Measurements from ENCODE around the gene MYRF. TPM values are rescaled to one million over a fixed set of nuclear protein-coding genes. Genes with fewer than 3 reads are reported as not detected.
A peak's percentile ranks its signal among the peaks of the same experiment; 100 is the strongest.

The MYRF gene
- total RNA-seq, 4 donors from 2014 or later = 0.09 to 0.95 (median 0.22) TPM; not detected in 1

DNA sequence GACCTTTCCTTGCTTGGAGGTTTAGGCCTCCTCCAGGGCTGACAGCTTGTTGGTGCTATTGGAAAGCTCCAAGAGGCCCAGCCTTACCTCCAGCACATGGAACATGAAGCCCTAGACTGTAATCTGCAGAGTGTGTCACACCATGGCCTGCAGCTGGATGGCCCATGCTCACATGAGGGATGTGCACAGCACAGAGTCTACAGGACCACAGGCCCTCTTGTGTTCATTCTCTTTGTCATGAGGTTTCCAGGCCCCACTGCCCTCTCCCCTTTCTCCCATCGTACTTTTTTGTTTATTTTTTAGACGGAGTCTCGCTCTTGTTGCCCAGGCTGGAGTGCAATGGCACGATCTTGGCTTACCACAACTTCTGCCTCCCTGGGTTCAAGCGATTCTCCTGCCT, 54.3 kb downstream of the MYRF start:
- TF ChIP-seq, protein P1, sequence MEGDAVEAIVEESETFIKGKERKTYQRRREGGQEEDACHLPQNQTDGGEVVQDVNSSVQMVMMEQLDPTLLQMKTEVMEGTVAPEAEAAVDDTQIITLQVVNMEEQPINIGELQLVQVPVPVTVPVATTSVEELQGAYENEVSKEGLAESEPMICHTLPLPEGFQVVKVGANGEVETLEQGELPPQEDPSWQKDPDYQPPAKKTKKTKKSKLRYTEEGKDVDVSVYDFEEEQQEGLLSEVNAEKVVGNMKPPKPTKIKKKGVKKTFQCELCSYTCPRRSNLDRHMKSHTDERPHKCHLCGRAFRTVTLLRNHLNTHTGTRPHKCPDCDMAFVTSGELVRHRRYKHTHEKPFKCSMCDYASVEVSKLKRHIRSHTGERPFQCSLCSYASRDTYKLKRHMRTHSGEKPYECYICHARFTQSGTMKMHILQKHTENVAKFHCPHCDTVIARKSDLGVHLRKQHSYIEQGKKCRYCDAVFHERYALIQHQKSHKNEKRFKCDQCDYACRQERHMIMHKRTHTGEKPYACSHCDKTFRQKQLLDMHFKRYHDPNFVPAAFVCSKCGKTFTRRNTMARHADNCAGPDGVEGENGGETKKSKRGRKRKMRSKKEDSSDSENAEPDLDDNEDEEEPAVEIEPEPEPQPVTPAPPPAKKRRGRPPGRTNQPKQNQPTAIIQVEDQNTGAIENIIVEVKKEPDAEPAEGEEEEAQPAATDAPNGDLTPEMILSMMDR (IDR thresholded peaks at IDR 0.05) = no peak
- TF ChIP-seq POLR2A (IDR thresholded peaks at IDR 0.05) = no peak
- H3K4me3 ChIP-seq = no peak overlapping the region
- H3K4me1 ChIP-seq = peaks cover 0 to 5% (median 0%) of the 10 kb centered on the region in 3 donors
- peaks cover 0 to 84% (median 4%) of the 10 kb centered on the region in 3 donors for H3K36me3 ChIP-seq
- 89 to 95% methylated on average over 5 of the region's 5 CpGs for WGBS, 2 donors
- DNase-seq = no peak
- no peaks in the 10 kb centered on the region for H3K27me3 ChIP-seq
- H3K27ac ChIP-seq = no peak overlapping the region
- intact Hi-C loops (cut with DNase I) = no loop called here
- no peaks in the 10 kb centered on the region for H3K9me3 ChIP-seq

DNA sequence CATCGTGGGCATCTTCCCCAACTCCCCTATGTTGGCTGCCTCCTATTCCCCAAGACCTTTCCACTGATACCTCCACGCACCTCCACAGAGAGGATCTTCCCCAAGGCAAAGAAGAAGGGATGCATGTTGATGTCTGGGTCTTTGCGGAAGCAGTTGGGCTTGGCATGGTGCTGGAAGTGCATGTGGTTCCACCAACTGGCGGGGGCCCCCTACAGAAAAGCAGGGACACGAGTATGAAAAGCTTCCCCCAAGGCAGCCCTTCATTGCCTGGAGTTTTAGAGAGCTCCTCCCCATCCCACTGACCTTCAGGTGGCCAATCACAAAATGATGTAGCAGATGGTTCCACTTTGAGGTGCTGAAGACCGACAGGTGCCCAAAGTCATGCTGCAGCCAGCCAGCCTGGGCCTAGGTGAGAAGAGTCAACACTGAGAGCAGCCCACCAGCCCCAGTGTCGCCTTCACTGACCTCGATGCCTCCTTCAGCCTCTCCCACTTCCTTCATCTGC, 58.3 kb downstream of the MYRF start:
- H3K36me3 ChIP-seq = peaks cover 0 to 65% (median 4%) of the 10 kb centered on the region in 3 donors
- no peak overlapping the region for H3K27ac ChIP-seq
- intact Hi-C loops (cut with DNase I) = no loop called here
- 89 to 92% methylated on average over 5 to 7 of the region's 8 CpGs for whole genome bisulfite sequencing, 2 donors
- H3K4me3 ChIP-seq = no peak overlapping the region
- no peaks in the 10 kb centered on the region for H3K9me3 ChIP-seq
- no peak for TF ChIP-seq POLR2A (IDR thresholded peaks at IDR 0.05)
- TF ChIP-seq, protein P1 (IDR thresholded peaks at IDR 0.05) = no peak
- H3K4me1 ChIP-seq = peaks cover 6 to 28% (median 11%) of the 10 kb centered on the region in 3 donors
- H3K27me3 ChIP-seq = peaks cover 0 to 11% (median 0%) of the 10 kb centered on the region in 4 donors
- DNase-seq = no peak

DNA sequence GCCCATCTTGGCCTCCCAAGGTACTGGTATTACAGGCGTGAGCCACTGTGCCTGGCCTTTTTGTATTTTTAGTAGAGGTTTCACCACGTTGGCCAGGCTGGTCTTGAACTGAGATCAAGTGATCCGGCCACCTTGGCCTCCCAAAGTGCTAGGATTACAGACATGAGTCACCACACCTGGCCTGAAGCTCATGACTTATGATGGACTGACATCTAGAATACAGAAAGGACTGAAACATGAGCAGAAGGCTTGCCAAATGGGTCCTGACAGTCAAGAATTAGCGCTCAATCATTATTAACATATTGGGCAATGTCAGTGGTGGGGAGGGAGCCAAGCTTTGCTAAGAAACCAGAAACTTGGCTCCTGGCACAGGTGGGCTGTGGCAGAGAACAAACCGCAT, 59.4 kb downstream of the MYRF start:
- H3K27me3 ChIP-seq = peaks cover 0 to 22% (median 0%) of the 10 kb centered on the region in 4 donors
- WGBS, 2 donors = 52 to 59% methylated on average over 3 to 5 of the region's 5 CpGs
- intact Hi-C loops (cut with DNase I) = no loop called here
- peaks cover 0 to 57% (median 4%) of the 10 kb centered on the region in 3 donors for H3K36me3 ChIP-seq
- H3K27ac ChIP-seq = no peak overlapping the region
- DNase-seq = no peak
- TF ChIP-seq, protein P1 (IDR thresholded peaks at IDR 0.05) = no peak
- no peak for TF ChIP-seq POLR2A (IDR thresholded peaks at IDR 0.05)
- peaks cover 11 to 39% (median 20%) of the 10 kb centered on the region in 3 donors for H3K4me1 ChIP-seq
- no peak overlapping the region for H3K4me3 ChIP-seq
- no peaks in the 10 kb centered on the region for H3K9me3 ChIP-seq

DNA sequence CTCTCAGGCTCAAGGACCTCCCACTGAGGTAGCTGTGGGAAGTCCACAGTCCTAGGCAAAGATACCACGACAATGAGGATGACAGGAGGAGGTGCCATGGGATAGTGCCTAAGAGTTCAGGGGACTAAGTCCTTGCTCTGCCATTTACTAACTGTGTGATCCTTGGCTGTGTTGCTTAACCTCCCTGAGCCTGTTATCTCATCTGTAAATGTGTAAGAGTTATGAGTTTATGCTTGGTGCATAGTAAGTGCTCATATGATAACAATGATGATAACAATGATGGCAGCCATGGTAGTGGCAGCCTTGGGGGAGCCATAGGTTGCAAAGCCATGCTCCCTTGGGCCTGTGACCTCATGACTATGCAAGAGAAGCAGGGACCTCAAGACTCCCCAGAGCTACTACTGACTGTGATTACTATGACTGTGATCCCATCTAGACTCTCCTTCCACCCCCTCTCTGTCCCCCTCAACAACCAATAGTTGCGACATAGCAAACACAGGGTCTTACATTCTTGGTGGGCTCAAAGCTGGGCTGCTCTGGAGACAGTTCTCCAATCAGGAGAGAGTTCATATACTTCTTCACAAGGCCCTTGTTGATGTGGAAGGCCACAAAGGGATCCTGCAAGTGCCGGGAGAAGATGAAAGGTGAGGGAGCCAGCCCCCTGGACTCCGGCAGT, 60.4 kb downstream of the MYRF start:
- H3K27ac ChIP-seq = no peak overlapping the region
- peaks cover 0 to 29% (median 3%) of the 10 kb centered on the region in 4 donors for H3K27me3 ChIP-seq
- no peaks in the 10 kb centered on the region for H3K9me3 ChIP-seq
- H3K36me3 ChIP-seq = peaks cover 0 to 46% (median 4%) of the 10 kb centered on the region in 3 donors
- WGBS, 2 donors = 89 to 90% methylated on average over 3 to 4 of the region's 4 CpGs
- H3K4me1 ChIP-seq = peaks cover 15 to 48% (median 25%) of the 10 kb centered on the region in 3 donors
- intact Hi-C loops (cut with DNase I) = no loop called here
- TF ChIP-seq POLR2A (IDR thresholded peaks at IDR 0.05) = no peak
- TF ChIP-seq, protein P1 (IDR thresholded peaks at IDR 0.05) = no peak
- no peak overlapping the region for H3K4me3 ChIP-seq
- DNase-seq = no peak

DNA sequence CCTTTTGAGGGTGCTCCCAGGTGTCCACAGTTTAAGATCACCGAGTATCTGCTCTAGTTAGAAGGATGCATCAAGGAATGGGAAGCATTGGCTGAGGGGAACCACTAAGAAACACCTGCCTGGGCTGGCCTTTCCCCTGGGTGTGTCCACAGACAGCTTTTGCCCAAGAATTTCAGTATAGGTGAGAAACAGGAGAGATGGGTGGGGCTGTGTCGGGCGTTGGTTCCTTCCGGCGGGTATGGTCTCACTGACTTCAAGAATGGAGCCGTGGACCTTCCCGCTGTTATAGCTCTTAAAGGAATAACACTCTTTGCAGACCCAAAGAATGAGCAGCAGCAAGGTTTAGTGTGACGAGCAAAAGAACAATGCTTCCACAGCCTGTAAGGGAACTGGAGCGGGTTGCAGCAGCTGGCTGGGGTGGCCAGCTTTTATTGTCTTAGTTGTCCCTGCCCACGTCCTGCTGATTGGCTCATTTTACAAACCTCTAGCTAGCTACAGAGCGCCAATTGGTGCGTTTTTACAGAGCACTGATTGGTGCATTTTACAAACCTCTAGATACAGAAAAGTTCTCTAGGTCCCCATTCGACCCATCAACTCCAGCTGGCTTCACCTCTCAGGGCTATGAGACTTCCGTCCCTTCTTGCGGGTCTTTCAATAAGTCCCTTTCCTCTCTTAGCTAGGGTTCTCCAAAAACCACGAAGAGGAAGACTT, 62.0 kb downstream of the MYRF start:
- H3K27me3 ChIP-seq = peaks cover 0 to 29% (median 3%) of the 10 kb centered on the region in 4 donors
- TF ChIP-seq POLR2A (IDR thresholded peaks at IDR 0.05) = no peak
- TF ChIP-seq, protein P1 (IDR thresholded peaks at IDR 0.05) = no peak
- H3K9me3 ChIP-seq = no peaks in the 10 kb centered on the region
- WGBS, 2 donors = 37 to 64% methylated on average over 15 to 16 of the region's 16 CpGs
- H3K4me1 ChIP-seq = peaks cover 15 to 48% (median 25%) of the 10 kb centered on the region in 3 donors
- intact Hi-C loops (cut with DNase I) = no loop called here
- H3K4me3 ChIP-seq = peak overlapping the region; percentile 47 to 83 (median 58)
- H3K27ac ChIP-seq = peak overlapping the region; percentile 86 to 99 (median 92)
- no peak for DNase-seq
- peaks cover 0 to 36% (median 3%) of the 10 kb centered on the region in 3 donors for H3K36me3 ChIP-seq
